ENCODE results near the gene DCT.

The DCT gene

GRCh38 chr13:94494026-94494425 lies 14.5 kb upstream of the DCT start:
- H3K4me3 ChIP-seq (ENCODE audit: low read depth, low read length), result no peak overlapping the region

DNA sequence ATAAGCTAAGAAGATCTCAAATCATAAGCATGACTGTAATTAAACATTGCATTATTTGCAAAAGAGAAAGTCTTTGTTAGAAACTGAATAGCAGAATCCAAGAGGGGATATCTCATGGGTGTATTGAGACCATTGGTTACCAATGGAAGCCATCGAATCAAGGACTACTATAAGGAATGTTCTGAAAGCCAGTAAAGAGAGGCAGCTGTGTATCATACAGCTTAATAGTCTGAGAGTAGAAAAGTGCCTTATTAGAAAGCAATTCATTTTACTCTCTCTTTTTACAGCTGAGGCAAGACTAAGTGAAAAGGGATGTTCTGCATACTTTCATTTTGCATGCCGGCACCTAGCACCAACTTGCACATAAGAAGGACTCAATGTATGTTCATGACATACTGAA lies 7.6 kb upstream of the DCT start:
- Histone ChIP-seq H3K4me1 (ENCODE audit: control insufficient read depth, insufficient read depth, low read length) (no peaks in the 10 kb centered on the region), H3K9me3 (ENCODE audit: control insufficient read depth, insufficient read depth, low read length) (no peaks in the 10 kb centered on the region), H3K4me3 (ENCODE audit: low read depth, low read length) (no peak overlapping the region), H3K27me3 (ENCODE audit: control insufficient read depth, insufficient read depth, low read length) (no peaks in the 10 kb centered on the region), H3K9ac (ENCODE audit: low read depth, low read length) (no peak overlapping the region), H3K36me3 (ENCODE audit: control insufficient read depth, insufficient read depth, low read length) (no peaks in the 10 kb centered on the region)

More at GRCh38 chr13:94494026-94494425, 14.5 kb upstream of the DCT start:
- H3K9me3 ChIP-seq (ENCODE audit: control insufficient read depth, insufficient read depth, low read length), result peaks cover 3% of the 10 kb centered on the region
- H3K9ac ChIP-seq (ENCODE audit: low read depth, low read length), result no peak overlapping the region
- H3K27me3 ChIP-seq (ENCODE audit: control insufficient read depth, insufficient read depth, low read length), result no peaks in the 10 kb centered on the region
- no peaks in the 10 kb centered on the region for H3K36me3 ChIP-seq (ENCODE audit: control insufficient read depth, insufficient read depth, low read length)
- no peaks in the 10 kb centered on the region for H3K4me1 ChIP-seq (ENCODE audit: control insufficient read depth, insufficient read depth, low read length)

DNA sequence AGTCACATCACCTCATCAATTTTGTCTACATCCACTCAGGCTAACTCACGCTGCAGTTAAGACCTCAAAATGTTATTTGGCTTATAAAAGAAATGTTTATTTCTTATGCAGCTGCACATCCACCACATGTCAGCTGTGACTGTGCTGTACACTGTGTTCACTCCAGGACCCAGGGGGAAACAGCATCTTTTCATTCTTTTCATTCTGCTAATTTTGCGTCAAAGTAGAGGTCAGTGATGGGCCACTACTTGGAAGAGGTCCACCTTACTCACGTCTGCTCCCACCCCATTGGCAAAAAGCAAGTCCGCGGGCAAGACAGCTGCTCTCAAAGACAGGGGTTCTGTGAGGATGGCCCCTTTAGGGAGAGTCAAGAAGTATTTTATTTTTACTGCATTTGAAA lies 4.5 kb upstream of the DCT start:
- Histone ChIP-seq H3K9me3 (ENCODE audit: control insufficient read depth, insufficient read depth, low read length) (no peaks in the 10 kb centered on the region), H3K4me1 (ENCODE audit: control insufficient read depth, insufficient read depth, low read length) (no peaks in the 10 kb centered on the region), H3K27me3 (ENCODE audit: control insufficient read depth, insufficient read depth, low read length) (no peaks in the 10 kb centered on the region), H3K36me3 (ENCODE audit: control insufficient read depth, insufficient read depth, low read length) (no peaks in the 10 kb centered on the region), H3K4me3 (ENCODE audit: low read depth, low read length) (no peak overlapping the region), H3K9ac (ENCODE audit: low read depth, low read length) (no peak overlapping the region)

- Histone ChIP-seq H3K4me3 (ENCODE audit: low read depth, low read length) (no peak overlapping the region), H3K9ac (ENCODE audit: low read depth, low read length) (no peak overlapping the region), H3K9me3 (ENCODE audit: control insufficient read depth, insufficient read depth, low read length) (no peaks in the 10 kb centered on the region), H3K27me3 (ENCODE audit: control insufficient read depth, insufficient read depth, low read length) (no peaks in the 10 kb centered on the region), H3K4me1 (ENCODE audit: control insufficient read depth, insufficient read depth, low read length) (no peaks in the 10 kb centered on the region), H3K36me3 (ENCODE audit: control insufficient read depth, insufficient read depth, low read length) (no peaks in the 10 kb centered on the region)
These were observed 2.5 kb upstream of the DCT start for GRCh38 chr13:94481941-94482340.

- Histone ChIP-seq H3K9me3 (ENCODE audit: control insufficient read depth, insufficient read depth, low read length) (no peaks in the 10 kb centered on the region), H3K36me3 (ENCODE audit: control insufficient read depth, insufficient read depth, low read length) (no peaks in the 10 kb centered on the region), H3K4me3 (ENCODE audit: low read depth, low read length) (no peak overlapping the region), H3K9ac (ENCODE audit: low read depth, low read length) (no peak overlapping the region), H3K4me1 (ENCODE audit: control insufficient read depth, insufficient read depth, low read length) (no peaks in the 10 kb centered on the region), H3K27me3 (ENCODE audit: control insufficient read depth, insufficient read depth, low read length) (no peaks in the 10 kb centered on the region)
These were observed 1.2 kb upstream of the DCT start for GRCh38 chr13:94480672-94481145.

- H3K4me3 ChIP-seq (ENCODE audit: low read depth, low read length), result no peak overlapping the region
- H3K9ac ChIP-seq (ENCODE audit: low read depth, low read length), result no peak overlapping the region
- H3K9me3 ChIP-seq (ENCODE audit: control insufficient read depth, insufficient read depth, low read length), result no peaks in the 10 kb centered on the region
These were observed 569 bp downstream of the DCT start for GRCh38 chr13:94478913-94479312.

GRCh38 chr13:94470126-94470525 lies 9.4 kb downstream of the DCT start:
- H3K9me3 ChIP-seq (ENCODE audit: control insufficient read depth, insufficient read depth, low read length), result no peaks in the 10 kb centered on the region
- no peak overlapping the region for H3K4me3 ChIP-seq (ENCODE audit: low read depth, low read length)
- no peak overlapping the region for H3K9ac ChIP-seq (ENCODE audit: low read depth, low read length)
- no peaks in the 10 kb centered on the region for H3K27me3 ChIP-seq (ENCODE audit: control insufficient read depth, insufficient read depth, low read length)
- no peaks in the 10 kb centered on the region for H3K36me3 ChIP-seq (ENCODE audit: control insufficient read depth, insufficient read depth, low read length)
- no peaks in the 10 kb centered on the region for H3K4me1 ChIP-seq (ENCODE audit: control insufficient read depth, insufficient read depth, low read length)

More at GRCh38 chr13:94478913-94479312, 569 bp downstream of the DCT start:
- Histone ChIP-seq H3K36me3 (ENCODE audit: control insufficient read depth, insufficient read depth, low read length) (no peaks in the 10 kb centered on the region), H3K27me3 (ENCODE audit: control insufficient read depth, insufficient read depth, low read length) (no peaks in the 10 kb centered on the region), H3K4me1 (ENCODE audit: control insufficient read depth, insufficient read depth, low read length) (no peaks in the 10 kb centered on the region)

GRCh38 chr13:94464771-94465170 lies 14.7 kb downstream of the DCT start:
- Histone ChIP-seq H3K36me3 (ENCODE audit: control insufficient read depth, insufficient read depth, low read length) (no peaks in the 10 kb centered on the region), H3K9me3 (ENCODE audit: control insufficient read depth, insufficient read depth, low read length) (no peaks in the 10 kb centered on the region), H3K4me3 (ENCODE audit: low read depth, low read length) (no peak overlapping the region), H3K4me1 (ENCODE audit: control insufficient read depth, insufficient read depth, low read length) (no peaks in the 10 kb centered on the region), H3K9ac (ENCODE audit: low read depth, low read length) (no peak overlapping the region), H3K27me3 (ENCODE audit: control insufficient read depth, insufficient read depth, low read length) (no peaks in the 10 kb centered on the region)

- no peaks in the 10 kb centered on the region for H3K27me3 ChIP-seq (ENCODE audit: control insufficient read depth, insufficient read depth, low read length)
- H3K4me1 ChIP-seq (ENCODE audit: control insufficient read depth, insufficient read depth, low read length), result no peaks in the 10 kb centered on the region
- H3K9ac ChIP-seq (ENCODE audit: low read depth, low read length), result no peak overlapping the region
- H3K9me3 ChIP-seq (ENCODE audit: control insufficient read depth, insufficient read depth, low read length), result no peaks in the 10 kb centered on the region
- no peak overlapping the region for H3K4me3 ChIP-seq (ENCODE audit: low read depth, low read length)
- H3K36me3 ChIP-seq (ENCODE audit: control insufficient read depth, insufficient read depth, low read length), result no peaks in the 10 kb centered on the region
These were observed 16.8 kb downstream of the DCT start for GRCh38 chr13:94462670-94463069.

DNA sequence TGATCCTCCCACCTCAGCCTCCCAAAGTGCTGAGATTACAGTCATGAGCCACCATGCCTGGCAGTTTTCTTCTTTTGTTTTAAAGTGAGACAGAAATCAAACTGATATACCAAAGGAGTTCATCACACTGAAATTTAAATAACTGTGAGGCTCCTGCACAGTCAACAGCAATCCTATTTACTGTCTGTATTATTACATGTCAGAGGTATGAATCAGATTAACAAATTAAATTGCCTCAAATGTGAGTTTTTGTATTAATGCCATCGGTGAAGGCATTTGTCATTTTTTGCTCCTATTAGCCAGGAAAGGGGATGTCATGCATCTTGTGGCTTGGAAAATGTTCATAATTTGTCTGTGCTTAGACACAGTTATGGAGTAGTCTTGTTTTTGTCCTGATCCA lies 20.4 kb downstream of the DCT start:
- Histone ChIP-seq H3K9ac (ENCODE audit: low read depth, low read length) (no peak overlapping the region), H3K4me1 (ENCODE audit: control insufficient read depth, insufficient read depth, low read length) (no peaks in the 10 kb centered on the region), H3K36me3 (ENCODE audit: control insufficient read depth, insufficient read depth, low read length) (no peaks in the 10 kb centered on the region), H3K9me3 (ENCODE audit: control insufficient read depth, insufficient read depth, low read length) (no peaks in the 10 kb centered on the region), H3K27me3 (ENCODE audit: control insufficient read depth, insufficient read depth, low read length) (no peaks in the 10 kb centered on the region), H3K4me3 (ENCODE audit: low read depth, low read length) (no peak overlapping the region)

DNA sequence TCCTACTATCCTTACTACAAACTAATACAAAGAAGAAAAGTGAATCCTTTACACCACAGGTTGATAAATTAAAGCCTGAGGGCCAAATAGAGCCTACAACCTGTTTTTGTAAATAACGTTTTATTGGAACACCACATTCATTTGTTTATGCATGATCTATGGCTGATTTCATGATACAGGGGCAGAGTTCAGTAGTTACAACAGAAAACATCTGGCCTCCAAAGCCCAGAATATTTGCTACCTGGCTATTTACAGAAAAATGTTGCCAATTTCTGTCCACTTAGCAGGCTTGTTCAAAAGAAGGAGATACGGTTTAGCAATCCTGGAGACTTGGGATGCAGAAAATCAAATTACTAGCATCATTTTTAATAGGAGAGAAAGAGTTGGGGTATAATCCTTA lies 24.1 kb downstream of the DCT start:
- Histone ChIP-seq H3K36me3 (ENCODE audit: control insufficient read depth, insufficient read depth, low read length) (no peaks in the 10 kb centered on the region), H3K4me1 (ENCODE audit: control insufficient read depth, insufficient read depth, low read length) (no peaks in the 10 kb centered on the region), H3K4me3 (ENCODE audit: low read depth, low read length) (no peak overlapping the region), H3K9me3 (ENCODE audit: control insufficient read depth, insufficient read depth, low read length) (no peaks in the 10 kb centered on the region), H3K9ac (ENCODE audit: low read depth, low read length) (no peak overlapping the region), H3K27me3 (ENCODE audit: control insufficient read depth, insufficient read depth, low read length) (no peaks in the 10 kb centered on the region)

GRCh38 chr13:94454906-94455305 lies 24.6 kb downstream of the DCT start:
- Histone ChIP-seq H3K36me3 (ENCODE audit: control insufficient read depth, insufficient read depth, low read length) (no peaks in the 10 kb centered on the region), H3K9me3 (ENCODE audit: control insufficient read depth, insufficient read depth, low read length) (no peaks in the 10 kb centered on the region), H3K4me1 (ENCODE audit: control insufficient read depth, insufficient read depth, low read length) (no peaks in the 10 kb centered on the region), H3K4me3 (ENCODE audit: low read depth, low read length) (no peak overlapping the region), H3K27me3 (ENCODE audit: control insufficient read depth, insufficient read depth, low read length) (no peaks in the 10 kb centered on the region), H3K9ac (ENCODE audit: low read depth, low read length) (no peak overlapping the region)

- Histone ChIP-seq H3K4me1 (ENCODE audit: control insufficient read depth, insufficient read depth, low read length) (no peaks in the 10 kb centered on the region), H3K27me3 (ENCODE audit: control insufficient read depth, insufficient read depth, low read length) (no peaks in the 10 kb centered on the region), H3K4me3 (ENCODE audit: low read depth, low read length) (no peak overlapping the region)
These were observed 25.1 kb downstream of the DCT start for GRCh38 chr13:94454334-94454733.

More at GRCh38 chr13:94454334-94454733, 25.1 kb downstream of the DCT start:
- Histone ChIP-seq H3K9me3 (ENCODE audit: control insufficient read depth, insufficient read depth, low read length) (no peaks in the 10 kb centered on the region), H3K36me3 (ENCODE audit: control insufficient read depth, insufficient read depth, low read length) (no peaks in the 10 kb centered on the region), H3K9ac (ENCODE audit: low read depth, low read length) (no peak overlapping the region)
